AG10803 (cell line): ENCODE measurements around the gene PERM1.
A peak's percentile ranks its signal among the peaks of the same experiment; 100 is the strongest.

Experiments
- DNase-seq: peaks from one replicate; pipeline ENCODE4 v3.0.0; 2010; ENCODE audit warnings: low read depth
- H3K4me3 ChIP-seq: 2 replicates; pipeline ENCODE4 v1.5.1; 2011; ENCODE audit warnings: mild to moderate bottlenecking, low read length, control low read depth
- TF ChIP-seq, protein P1 (sequence below): conservative IDR thresholded peaks from 2 replicates; pipeline ENCODE4 v1.5.1; 2011; ENCODE audit warnings: mild to moderate bottlenecking, low read length, control low read depth, inconsistent platforms

The PERM1 gene

DNA sequence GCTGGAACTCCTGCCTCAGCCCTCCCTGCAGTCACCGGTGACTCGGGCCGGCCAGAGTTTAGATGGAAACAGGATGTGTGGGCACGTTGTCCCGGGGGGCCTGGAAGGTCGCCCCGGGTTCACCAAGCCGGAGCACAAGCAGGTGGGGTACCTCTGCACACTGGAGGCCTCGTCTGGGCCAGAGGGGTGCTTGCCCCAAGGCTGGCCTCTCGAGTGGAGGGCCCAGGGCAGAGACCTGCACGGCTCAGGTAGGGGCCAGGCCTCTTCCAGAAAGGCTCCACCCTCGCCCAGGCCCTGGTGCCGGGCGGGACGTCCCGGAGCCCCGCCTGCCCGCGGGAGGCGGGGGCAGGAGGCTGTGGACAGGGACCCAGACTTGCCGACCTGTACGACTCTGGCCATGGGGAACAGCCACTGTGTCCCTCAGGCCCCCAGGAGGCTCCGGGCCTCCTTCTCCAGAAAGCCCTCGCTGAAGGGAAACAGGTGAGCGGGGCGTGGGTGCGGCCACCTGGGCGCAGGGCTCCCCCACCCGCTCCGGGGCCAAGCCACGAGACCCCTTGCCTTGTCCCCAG, 15.7 kb downstream of the PERM1 start, which contains the start of gene PLEKHN1:
TSS of gene PLEKHN1 (plus strand) at position 348 of the 569 bp plus-strand sequence. CDS start at position 398, 50 bp downstream.
- TF ChIP-seq, protein P1, sequence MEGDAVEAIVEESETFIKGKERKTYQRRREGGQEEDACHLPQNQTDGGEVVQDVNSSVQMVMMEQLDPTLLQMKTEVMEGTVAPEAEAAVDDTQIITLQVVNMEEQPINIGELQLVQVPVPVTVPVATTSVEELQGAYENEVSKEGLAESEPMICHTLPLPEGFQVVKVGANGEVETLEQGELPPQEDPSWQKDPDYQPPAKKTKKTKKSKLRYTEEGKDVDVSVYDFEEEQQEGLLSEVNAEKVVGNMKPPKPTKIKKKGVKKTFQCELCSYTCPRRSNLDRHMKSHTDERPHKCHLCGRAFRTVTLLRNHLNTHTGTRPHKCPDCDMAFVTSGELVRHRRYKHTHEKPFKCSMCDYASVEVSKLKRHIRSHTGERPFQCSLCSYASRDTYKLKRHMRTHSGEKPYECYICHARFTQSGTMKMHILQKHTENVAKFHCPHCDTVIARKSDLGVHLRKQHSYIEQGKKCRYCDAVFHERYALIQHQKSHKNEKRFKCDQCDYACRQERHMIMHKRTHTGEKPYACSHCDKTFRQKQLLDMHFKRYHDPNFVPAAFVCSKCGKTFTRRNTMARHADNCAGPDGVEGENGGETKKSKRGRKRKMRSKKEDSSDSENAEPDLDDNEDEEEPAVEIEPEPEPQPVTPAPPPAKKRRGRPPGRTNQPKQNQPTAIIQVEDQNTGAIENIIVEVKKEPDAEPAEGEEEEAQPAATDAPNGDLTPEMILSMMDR = no peak
- H3K4me3 ChIP-seq = peak within 1 kb of the TSS; percentile 78
- peak; percentile 28 for DNase-seq

DNA sequence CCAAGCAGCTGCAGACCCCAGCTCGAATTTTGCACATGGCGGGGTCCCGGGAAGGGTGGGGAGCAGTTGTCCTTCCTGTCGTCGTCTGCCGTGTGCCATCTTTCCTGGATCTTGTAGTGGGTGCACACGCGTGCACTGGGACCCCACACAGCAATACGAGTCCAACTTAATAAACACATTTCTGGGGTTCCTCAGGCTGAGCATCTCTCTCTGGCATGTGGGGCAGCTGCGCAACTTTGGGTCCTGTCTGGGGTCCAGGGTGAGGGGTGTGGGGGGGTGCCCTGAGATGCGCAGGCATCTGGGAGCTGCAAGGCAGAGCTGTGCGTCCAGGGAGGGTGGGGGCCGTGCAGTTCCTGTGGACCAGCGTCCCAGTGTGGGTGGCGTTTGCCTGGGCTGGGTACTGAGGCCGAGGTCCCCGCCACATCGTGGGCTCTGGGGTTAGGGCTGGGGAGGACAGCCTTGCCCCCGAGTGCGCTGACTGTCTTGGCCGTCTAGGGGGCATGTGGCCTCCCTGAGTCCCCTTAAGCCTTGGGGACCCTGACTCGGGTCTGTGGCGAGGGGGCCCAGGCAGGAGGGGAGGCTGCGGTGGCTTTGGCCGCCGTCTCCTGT, 16.3 kb downstream of the PERM1 start:
- DNase-seq = no peak
- H3K4me3 ChIP-seq = no peak overlapping the region
- TF ChIP-seq, protein P1 = no peak

DNA sequence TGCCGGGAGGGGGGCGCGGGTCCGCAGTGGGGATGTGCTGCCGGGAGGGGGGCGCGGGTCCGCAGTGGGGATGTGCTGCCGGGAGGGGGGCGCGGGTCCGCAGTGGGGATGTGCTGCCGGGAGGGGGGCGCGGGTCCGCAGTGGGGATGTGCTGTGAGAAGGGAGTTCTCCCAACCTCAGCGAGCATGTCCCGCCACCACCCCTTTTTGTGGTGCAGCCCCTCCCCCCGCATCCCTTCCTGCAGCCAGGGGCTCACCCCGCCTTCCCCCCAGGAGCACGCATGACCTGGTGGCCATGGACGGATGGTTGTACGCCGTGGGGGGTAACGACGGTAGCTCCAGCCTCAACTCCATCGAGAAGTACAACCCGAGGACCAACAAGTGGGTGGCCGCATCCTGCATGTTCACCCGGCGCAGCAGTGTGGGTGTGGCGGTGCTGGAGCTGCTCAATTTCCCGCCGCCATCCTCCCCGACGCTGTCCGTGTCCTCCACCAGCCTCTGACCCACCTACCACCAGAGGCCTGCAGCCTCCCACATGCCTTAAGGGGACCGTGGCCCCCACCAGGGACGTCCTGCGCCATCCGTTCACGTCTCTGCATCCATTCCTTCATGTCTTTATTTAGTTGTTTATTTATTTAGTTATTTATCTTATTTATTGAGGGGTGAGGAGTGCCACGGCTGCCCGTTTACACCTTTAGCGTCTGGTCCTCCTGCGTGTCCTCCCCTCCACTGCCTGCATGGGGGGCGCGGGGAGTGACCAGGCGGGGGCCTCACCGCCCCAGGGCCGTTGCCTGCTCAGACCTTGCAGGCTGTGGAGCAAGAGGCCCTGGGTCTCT, 17.0 kb downstream of the PERM1 start:
- TF ChIP-seq, protein P1 = no peak
- DNase-seq = no peak

GRCh38 chr1:963746-964525, 18.0 kb downstream of the PERM1 start:
- no peak for DNase-seq
- TF ChIP-seq, protein P1 = no peak
- H3K4me3 ChIP-seq = no peak overlapping the region

More for the DNA sequence above, 17.0 kb downstream of the PERM1 start:
- H3K4me3 ChIP-seq = no peak overlapping the region

- DNase-seq = no peak
- no peak overlapping the region for H3K4me3 ChIP-seq
- TF ChIP-seq, protein P1 = no peak
These were observed 18.6 kb downstream of the PERM1 start for GRCh38 chr1:963301-963651.

- TF ChIP-seq, protein P1 = no peak
- no peak for DNase-seq
- no peak overlapping the region for H3K4me3 ChIP-seq
These were observed 19.3 kb downstream of the PERM1 start for GRCh38 chr1:962381-963300.
